SK-N-SH (cell line): Measurements from ENCODE around the gene YDJC. TPM values are rescaled to one million over a fixed set of nuclear protein-coding genes. Genes with fewer than 3 reads are reported as not detected.

Source experiments
- CTCF ChIA-PET: fragments of 300-600, 350-600 bp; formaldehyde crosslinking; extraction: SDS; loops from one replicate; lab custom pipeline; 2021; lab: Yijun Ruan, JAX
- POLR2A ChIA-PET: fragments of 350-600 bp; sonication (Branson Sonifier 250); formaldehyde crosslinking; extraction: SDS; loops from one replicate; lab custom pipeline; 2020; ENCODE audit warnings: antibody characterized with exemption, inconsistent platforms; lab: Yijun Ruan, JAX
- DNase-seq: peaks from one replicate; pipeline ENCODE4 v3.0.0; 2012
- H2AFZ ChIP-seq: fragments of 200-600 bp; sonication (generic); 2 replicates; pipeline ENCODE4 v1.8.1; 2016; ENCODE audit warnings: antibody characterized with exemption, mild to moderate bottlenecking, low read depth
- H3F3A ChIP-seq: fragments of 200-600 bp; sonication (generic); replicated peaks from 2 replicates; pipeline ENCODE3; 2016; ENCODE audit warnings: antibody characterized with exemption, mild to moderate bottlenecking; ENCODE audit not compliant: insufficient read depth
- H3K27ac ChIP-seq, 2 experiments: fragments of 200-500 bp in 1 of 2; fragments of 200-600 bp in 1 of 2; sonication (Bioruptor generic) in 1 of 2; sonication (generic), shearing (Covaris generic) in 1 of 2; 2 replicates each; pipeline versions ENCODE4 v1.5.1 to v1.6.1; 2014 to 2016; ENCODE audit warnings: low read depth in 2 of 2, inconsistent platforms in 1 of 2, low read length in 1 of 2, mild to moderate bottlenecking in 1 of 2, mixed read lengths in 1 of 2
- H3K27me3 ChIP-seq: fragments of 200-600 bp; sonication (generic), shearing (Covaris generic); 2 replicates; pipeline ENCODE4 v1.6.1; 2016; ENCODE audit warnings: mixed run types; ENCODE audit not compliant: insufficient read depth
- H3K36me3 ChIP-seq, 2 experiments: fragments of 200-500 bp in 1 of 2; fragments of 200-600 bp in 1 of 2; sonication (Bioruptor generic) in 1 of 2; sonication (generic) in 1 of 2; replicated peaks in 1 of 2; 2 replicates each; pipeline versions ENCODE3 to v1.5.1; 2014 to 2016; ENCODE audit warnings: low read length in 1 of 2, mild to moderate bottlenecking in 1 of 2; ENCODE audit not compliant: insufficient read depth in 2 of 2, control insufficient read depth in 1 of 2
- H3K4me1 ChIP-seq, 2 experiments: fragments of 200-500 bp in 1 of 2; fragments of 200-600 bp in 1 of 2; sonication (Bioruptor generic) in 1 of 2; sonication (generic), shearing (Covaris generic) in 1 of 2; 2 replicates each; pipeline versions ENCODE4 v1.5.1 to v1.6.1; 2014 to 2016; ENCODE audit warnings: low read depth in 1 of 2, low read length in 1 of 2, mixed run types in 1 of 2; ENCODE audit not compliant: insufficient read depth in 2 of 2, control insufficient read depth in 1 of 2
- H3K4me2 ChIP-seq: fragments of 200-600 bp; sonication (generic), shearing (Covaris generic); 2 replicates; pipeline ENCODE4 v1.6.1; 2017; ENCODE audit warnings: mixed run types
- H3K4me3 ChIP-seq, 2 experiments: fragments of 200-500 bp in 1 of 2; fragments of 200-600 bp in 1 of 2; sonication (Bioruptor generic) in 1 of 2; sonication (generic), shearing (Covaris generic) in 1 of 2; 2 replicates each; pipeline versions ENCODE4 v1.5.1 to v1.8.1; 2014 to 2016; ENCODE audit warnings: low read depth in 2 of 2, inconsistent platforms in 1 of 2, low read length in 1 of 2, mild to moderate bottlenecking in 1 of 2, mixed read lengths in 1 of 2, moderate library complexity in 1 of 2
- H3K79me2 ChIP-seq: fragments of 200-600 bp; sonication (generic); 2 replicates; pipeline ENCODE4 v1.8.1; 2017; ENCODE audit warnings: mild to moderate bottlenecking; ENCODE audit not compliant: insufficient read depth
- H3K9ac ChIP-seq: fragments of 200-600 bp; sonication (generic); 2 replicates; pipeline ENCODE4 v1.6.1; 2017; ENCODE audit warnings: mixed run types
- H3K9me2 ChIP-seq: fragments of 200-600 bp; sonication (generic); 2 replicates; pipeline ENCODE4 v1.6.1; 2017; ENCODE audit warnings: mixed run types
- H3K9me3 ChIP-seq: fragments of 200-600 bp; sonication (generic); 2 replicates; pipeline ENCODE4 v1.6.1; 2017; ENCODE audit warnings: mixed run types, mild to moderate bottlenecking, moderate library complexity
- H4K20me1 ChIP-seq: fragments of 200-600 bp; sonication (generic); 2 replicates; pipeline ENCODE4 v1.6.1; 2017; ENCODE audit warnings: mild to moderate bottlenecking, mixed run types; ENCODE audit not compliant: insufficient read depth
- CHD2 ChIP-seq: fragments of 150-350 bp; IDR thresholded peaks from 2 replicates; pipeline ENCODE4 v1.6.1; 2018; ENCODE audit warnings: low read length; ENCODE audit not compliant: partially characterized antibody
- CTCF ChIP-seq: fragments of 200-600 bp; sonication (generic); IDR thresholded peaks from 2 replicates; pipeline ENCODE4 v1.6.1; 2017; ENCODE audit warnings: antibody characterized with exemption, mild to moderate bottlenecking, moderate library complexity
- FOSL2 ChIP-seq: IDR thresholded peaks from 2 replicates; pipeline ENCODE4 v1.4.0; 2012; ENCODE audit warnings: low read depth, mild to moderate bottlenecking, moderate library complexity, borderline replicate concordance
- FOXJ3 ChIP-seq: sonication (generic); formaldehyde crosslinking; IDR thresholded peaks from 2 replicates; pipeline ENCODE4 v1.5.1; 2020; ENCODE audit warnings: mild to moderate bottlenecking, missing genetic modification reagents
- IRF3 ChIP-seq: fragments of 150-350 bp; IDR thresholded peaks from 2 replicates; pipeline ENCODE4 v1.6.1; 2016; ENCODE audit warnings: mild to moderate bottlenecking, low read depth, low read length
- JUND ChIP-seq: IDR thresholded peaks from 2 replicates; pipeline ENCODE4 v1.4.0; 2012
- MAX ChIP-seq: IDR thresholded peaks from 2 replicates; pipeline ENCODE4 v1.4.0; 2012; ENCODE audit warnings: low read depth
- MEF2A ChIP-seq: IDR thresholded peaks from 2 replicates; pipeline ENCODE4 v1.4.0; 2012; ENCODE audit warnings: low read depth, borderline replicate concordance
- MXI1 ChIP-seq: IDR thresholded peaks from 2 replicates; pipeline ENCODE4 v1.6.1; 2012; ENCODE audit warnings: mild to moderate bottlenecking, low read depth, low read length, improper control_type of control experiment
- NFIC ChIP-seq: IDR thresholded peaks from 2 replicates; pipeline ENCODE4 v1.4.0; 2012; ENCODE audit warnings: borderline replicate concordance
- NRF1 ChIP-seq: IDR thresholded peaks from 2 replicates; pipeline ENCODE4 v1.6.1; 2012; ENCODE audit warnings: low read depth, mild to moderate bottlenecking, low read length
- PBX3 ChIP-seq: IDR thresholded peaks from 2 replicates; pipeline ENCODE4; 2012
- RAD21 ChIP-seq: IDR thresholded peaks from 2 replicates; pipeline ENCODE4 v1.6.1; 2012; ENCODE audit warnings: mild to moderate bottlenecking, low read length
- RCOR1 ChIP-seq: fragments of 150-350 bp; IDR thresholded peaks from 2 replicates; pipeline ENCODE4 v1.6.1; 2017; ENCODE audit warnings: antibody characterized with exemption, low read length
- SIN3A ChIP-seq: IDR thresholded peaks from 2 replicates; pipeline ENCODE4 v1.6.1; 2012; ENCODE audit warnings: low read depth, mild to moderate bottlenecking, low read length, moderate library complexity, borderline replicate concordance
- TAF1 ChIP-seq: IDR thresholded peaks from 2 replicates; pipeline ENCODE4 v1.6.1; 2012; ENCODE audit warnings: low read depth, mild to moderate bottlenecking, low read length, moderate library complexity, borderline replicate concordance
- TCF12 ChIP-seq: IDR thresholded peaks from 2 replicates; pipeline ENCODE4 v1.4.0; 2012
- YY1 ChIP-seq: IDR thresholded peaks from 2 replicates; pipeline ENCODE4 v1.4.0; 2012; ENCODE audit warnings: low read depth, mild to moderate bottlenecking
- WGBS: methylation state at CpG from one replicate; pipeline ENCODE4 v1.1.6; 2017; ENCODE audit warnings: low lambda C conversion rate; 5-methylcytosine and 5-hydroxymethylcytosine counted together
- polyA plus RNA-seq, 3 experiments: library from polyadenylated mRNA; depleted of rRNA; stranded (reverse); fragments of >200 nt; gene quantifications; 2 replicates each; pipeline ENCODE4 v1.2.3, GENCODE V29; 2012

The YDJC gene
- polyA plus RNA-seq, 1 of the 3 experiments (the other 2 are of a cell fraction): 37.4 TPM

- H3K27ac ChIP-seq: no peak overlapping the region
- no peaks in the 10 kb centered on the region for H4K20me1 ChIP-seq
- no peaks in the 10 kb centered on the region for H3K4me1 ChIP-seq
- TF ChIP-seq MXI1 (no peak), SIN3A (no peak), PBX3 (no peak), CHD2 (no peak), IRF3 (no peak), RCOR1 (no peak), JUND (no peak), MEF2A (no peak), NRF1 (no peak), YY1 (no peak), MAX (no peak), NFIC (no peak), TCF12 (no peak), FOXJ3 (CRISPR knock-in tag) (no peak), TAF1 (no peak)
- no peaks in the 10 kb centered on the region for H3K36me3 ChIP-seq
- no peaks in the 10 kb centered on the region for H3K9me3 ChIP-seq
- no peak for DNase-seq
- H3K27me3 ChIP-seq: no peaks in the 10 kb centered on the region
- 100% methylated on average over 9 of the region's 19 CpGs for WGBS
- no peak overlapping the region for H3K4me3 ChIP-seq
- H3K4me2 ChIP-seq: no peak overlapping the region
- H3K79me2 ChIP-seq: no peaks in the 10 kb centered on the region
- POLR2A ChIA-PET: no interaction called here
- no peak overlapping the region for H3K9ac ChIP-seq
- H3F3A ChIP-seq: no peaks in the 10 kb centered on the region
- H3K9me2 ChIP-seq: no peaks in the 10 kb centered on the region
- CTCF ChIA-PET: interaction anchor here (1.9 to 3.1 kb wide), 2 partner anchors 8 to 12 kb away, joined by 9 to 12 read pairs; partner anchors contain the start of gene SDF2L1
- H2AFZ ChIP-seq: no peak overlapping the region
Observed at GRCh38 chr22:21634844-21635243, 5.0 kb upstream of the YDJC start.

GRCh38 chr22:21634081-21634480 is 4.3 kb upstream of the YDJC start:
- Histone ChIP-seq H3K79me2 (peaks cover 7% of the 10 kb centered on the region; the same call in 1 of the 2 replicates), H4K20me1 (no peaks in the 10 kb centered on the region), H3K4me1 (peaks cover 0 to under 1% of the 10 kb centered on the region in 2 experiments; a peak in 1 of 4 replicates), H3K4me2 (no peak overlapping the region), H3K27ac (no peak overlapping the region), H3K27me3 (no peaks in the 10 kb centered on the region), H3K36me3 (no peaks in the 10 kb centered on the region), H2AFZ (no peak overlapping the region), H3K9me3 (no peaks in the 10 kb centered on the region), H3K4me3 (no peak overlapping the region), H3K9me2 (no peaks in the 10 kb centered on the region)
- CTCF ChIA-PET: interaction anchor here (1.3 to 3.1 kb wide), 3 partner anchors 9 to 304 kb away, joined by 3 to 12 read pairs (median 9); partner anchors contain the start of gene SDF2L1
- 93% methylated on average over 5 of the region's 16 CpGs for WGBS
- TF ChIP-seq CTCF: no peak
- TF ChIP-seq YY1: no peak
- no peak for TF ChIP-seq TAF1
- TF ChIP-seq FOSL2: no peak
- no peak for TF ChIP-seq RAD21
- TF ChIP-seq, all 33 proteins: peak for 0
- Histone ChIP-seq H3K9ac (no peak overlapping the region), H3F3A (no peaks in the 10 kb centered on the region)
- no peak for DNase-seq
- POLR2A ChIA-PET: no interaction called here
